Activated CD4-positive, alpha-beta T cell treated with anti-CD3 and anti-CD28 coated beads for 36 hours (primary cell): ENCODE measurements around the gene DAB2IP. TPM values are rescaled to one million over a fixed set of nuclear protein-coding genes. Genes with fewer than 3 reads are reported as not detected.

ENCODE experiments used
- ATAC-seq: fragments of 200-7000 bp; cut with Tn5 transposase; one replicate; pipeline ENCODE4 v1.10.0; 2021; ENCODE audit warnings: mild to moderate bottlenecking, moderate library complexity
- CTCF ChIA-PET: fragments of 350-600 bp; sonication (Branson Sonifier 250); formaldehyde crosslinking; loops from one replicate; lab custom pipeline; 2021; ENCODE audit warnings: antibody characterized with exemption; lab: Charles Lee
- POLR2A ChIA-PET: fragments of 350-600 bp; sonication (Branson Sonifier 250); formaldehyde crosslinking; loops from one replicate; lab custom pipeline; 2021; ENCODE audit warnings: antibody characterized with exemption, inconsistent platforms; lab: Charles Lee
- DNase-seq: peaks from one replicate; pipeline ENCODE4 v3.0.0-alpha.2; 2020
- H3K27ac Mint-ChIP-seq: one replicate; pipeline ENCODE4 v1.8.0; 2021; ENCODE audit warnings: mixed read lengths
- H3K27me3 Mint-ChIP-seq: one replicate; pipeline ENCODE4 v1.8.0; 2021; ENCODE audit warnings: mixed read lengths
- H3K36me3 Mint-ChIP-seq: one replicate; pipeline ENCODE4 v1.8.0; 2021; ENCODE audit warnings: low read depth, mixed read lengths
- H3K4me1 Mint-ChIP-seq: one replicate; pipeline ENCODE4 v1.8.0; 2021; ENCODE audit warnings: mixed read lengths
- H3K4me3 Mint-ChIP-seq: one replicate; pipeline ENCODE4 v1.8.0; 2021; ENCODE audit warnings: mild to moderate bottlenecking, moderate library complexity, mixed read lengths
- H3K9me3 Mint-ChIP-seq: one replicate; pipeline ENCODE4 v1.8.0; 2021; ENCODE audit warnings: low read depth, mixed read lengths
- intact Hi-C, 2 experiments: fragments of 100-400 bp; cut with DNase I in 1 of 2; cut with micrococcal nuclease in 1 of 2; formaldehyde crosslinking; loops; one replicate each; pipeline versions ENCODE4 v1.14.2 to v1.15.1; 2022 to 2024; cut with DNase I, micrococcal nuclease
- total RNA-seq, 2 experiments: library from RNA; stranded (reverse); gene quantifications; one replicate each; pipeline ENCODE4 v1.2.3, GENCODE V29; 2021

The DAB2IP gene
- total RNA-seq, 2 experiments from 2014 or later = 0.02 to 0.28 TPM

DNA sequence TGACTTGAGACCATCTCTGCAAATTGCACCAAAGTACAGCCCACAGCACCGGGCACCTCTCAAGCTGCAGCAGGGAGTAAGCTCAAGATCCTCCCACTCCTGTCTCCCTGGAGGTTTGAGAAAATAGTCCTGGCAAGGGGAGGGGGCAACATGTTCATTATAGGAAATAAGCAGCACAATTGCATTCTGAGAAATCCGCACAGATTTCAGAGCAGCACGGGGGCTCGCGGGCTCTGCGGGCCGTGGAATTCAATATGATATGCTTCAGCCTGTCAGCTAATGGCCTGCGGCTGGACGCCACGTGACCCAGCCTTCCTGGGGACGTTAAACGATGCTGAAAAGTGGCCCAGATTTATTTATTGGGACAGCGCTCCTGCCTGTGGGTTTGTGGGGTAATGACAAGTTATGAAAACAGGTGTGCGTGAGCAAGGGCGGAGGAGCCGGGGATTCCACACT, 156.4 kb downstream of the DAB2IP start:
- ChIA-PET CTCF (no interaction called here), POLR2A (no interaction called here)
- no peak overlapping the region for H3K4me3 Mint-ChIP-seq
- intact Hi-C loops = no loop called here
- ATAC-seq (no peak), DNase-seq (no peak)
- no peaks in the 10 kb centered on the region for H3K36me3 Mint-ChIP-seq
- no peaks in the 10 kb centered on the region for H3K4me1 Mint-ChIP-seq
- H3K27ac Mint-ChIP-seq = no peak overlapping the region
- peaks cover 3% of the 10 kb centered on the region for H3K27me3 Mint-ChIP-seq
- peaks cover 9% of the 10 kb centered on the region for H3K9me3 Mint-ChIP-seq

DNA sequence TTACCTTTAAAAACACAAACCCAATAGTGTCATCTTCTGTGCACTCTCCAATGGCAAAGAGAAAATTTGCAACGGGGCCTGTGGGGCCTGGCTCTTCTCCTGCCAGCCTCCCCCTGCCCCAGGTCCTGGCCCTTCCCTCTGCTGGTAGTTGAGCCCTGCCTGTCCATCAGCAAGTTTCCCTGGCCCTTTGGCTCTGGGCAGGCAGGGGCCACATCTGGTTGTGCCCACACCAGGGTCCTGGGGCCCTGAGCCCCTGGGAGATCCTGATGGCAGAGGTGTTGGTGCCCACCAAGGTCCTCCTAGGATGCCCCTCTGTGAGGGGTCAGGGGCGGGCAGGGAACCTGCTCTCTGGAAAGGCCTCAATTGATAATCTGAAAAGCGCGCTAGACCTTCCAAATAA, 157.3 kb downstream of the DAB2IP start:
- CTCF ChIA-PET = no interaction called here
- H3K27ac Mint-ChIP-seq = no peak overlapping the region
- H3K36me3 Mint-ChIP-seq = no peaks in the 10 kb centered on the region
- H3K4me3 Mint-ChIP-seq = no peak overlapping the region
- no peaks in the 10 kb centered on the region for H3K4me1 Mint-ChIP-seq
- intact Hi-C loops = no loop called here
- ATAC-seq = no peak
- peaks cover 9% of the 10 kb centered on the region for H3K9me3 Mint-ChIP-seq
- peaks cover 3% of the 10 kb centered on the region for H3K27me3 Mint-ChIP-seq
- DNase-seq = no peak
- POLR2A ChIA-PET = no interaction called here

DNA sequence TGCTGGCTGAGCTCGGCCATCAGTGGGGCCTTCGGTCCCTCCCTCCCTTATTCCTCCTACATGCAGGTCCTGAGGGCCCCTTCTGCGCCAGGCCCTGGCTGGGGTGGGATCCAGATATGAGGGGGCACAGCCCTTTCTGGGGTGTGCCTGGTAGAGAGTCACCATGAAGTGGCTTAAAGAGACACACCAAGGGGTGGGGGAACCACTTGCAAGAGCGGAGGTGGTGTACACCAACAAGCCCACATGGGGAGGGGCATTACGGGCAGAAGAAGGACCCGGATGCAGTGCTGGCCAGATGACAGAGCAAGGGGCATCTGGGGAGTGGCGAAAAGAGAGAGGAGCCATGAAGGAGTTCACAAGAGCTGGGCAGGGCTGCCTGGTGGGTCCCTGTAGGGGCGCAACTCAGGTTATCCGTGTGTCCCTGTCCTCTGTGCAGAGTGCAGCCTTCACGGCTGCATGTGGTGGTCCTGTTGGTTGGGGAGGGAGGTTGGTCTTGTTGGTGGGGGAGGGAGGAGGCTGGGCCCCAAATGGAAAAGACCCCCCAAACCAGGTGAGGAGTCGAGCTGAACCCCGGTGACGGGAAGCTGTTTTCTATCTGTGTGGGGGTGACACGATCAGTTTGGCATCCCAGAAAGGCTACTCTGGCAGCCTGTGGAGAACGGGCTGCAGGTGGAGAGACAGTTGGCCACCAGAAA, 158.1 kb downstream of the DAB2IP start:
- H3K27ac Mint-ChIP-seq = no peak overlapping the region
- DNase-seq = no peak
- ChIA-PET POLR2A (no interaction called here), CTCF (no interaction called here)
- H3K36me3 Mint-ChIP-seq = no peaks in the 10 kb centered on the region
- peaks cover 4% of the 10 kb centered on the region for H3K9me3 Mint-ChIP-seq
- H3K4me3 Mint-ChIP-seq = no peak overlapping the region
- ATAC-seq = no peak
- intact Hi-C loops = no loop called here
- H3K4me1 Mint-ChIP-seq = no peaks in the 10 kb centered on the region
- H3K27me3 Mint-ChIP-seq = no peaks in the 10 kb centered on the region

DNA sequence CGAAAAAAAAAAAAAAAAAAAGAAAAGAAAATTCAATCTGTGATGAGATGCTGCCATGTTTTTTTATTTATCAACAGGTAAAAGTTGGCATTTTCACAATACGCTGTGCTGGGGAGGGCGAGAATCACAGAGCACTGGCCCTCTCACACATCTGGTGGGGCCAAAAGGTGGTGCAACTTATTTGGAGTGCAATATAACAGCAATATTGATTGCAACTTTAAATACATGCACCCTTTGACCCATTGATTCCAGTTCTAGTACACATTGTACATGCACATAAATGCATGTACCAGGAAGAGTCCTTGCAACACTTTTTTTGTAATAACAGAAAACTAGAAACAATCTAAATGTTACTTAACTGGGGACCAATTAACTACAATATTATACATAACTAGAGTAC, 159.1 kb downstream of the DAB2IP start:
- no peaks in the 10 kb centered on the region for H3K27me3 Mint-ChIP-seq
- H3K4me3 Mint-ChIP-seq = no peak overlapping the region
- POLR2A ChIA-PET = no interaction called here
- ATAC-seq (no peak), DNase-seq (no peak)
- H3K36me3 Mint-ChIP-seq = no peaks in the 10 kb centered on the region
- intact Hi-C loops = no loop called here
- H3K9me3 Mint-ChIP-seq = no peaks in the 10 kb centered on the region
- H3K4me1 Mint-ChIP-seq = no peaks in the 10 kb centered on the region
- no peak overlapping the region for H3K27ac Mint-ChIP-seq
- CTCF ChIA-PET = no interaction called here

DNA sequence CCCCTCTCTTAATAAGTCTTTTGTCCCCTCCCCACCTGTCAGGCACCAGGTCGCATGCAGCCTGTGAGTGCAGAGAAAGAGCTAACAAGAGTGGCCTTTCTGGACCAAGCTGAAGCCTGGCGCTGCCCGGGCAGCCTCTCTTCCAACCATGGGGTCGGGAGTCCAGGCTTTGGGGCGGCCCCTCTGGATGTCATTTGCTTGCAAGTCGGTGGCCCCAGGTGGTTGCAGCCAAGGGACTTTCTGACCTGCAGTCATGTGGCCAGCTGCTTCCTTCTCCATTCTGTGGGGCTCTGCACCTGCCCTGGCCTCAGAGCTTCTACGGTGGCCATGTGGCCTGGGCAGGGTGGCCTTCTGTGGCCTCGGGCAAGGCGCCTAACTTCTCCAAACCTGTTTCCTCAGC, 159.7 kb downstream of the DAB2IP start:
- no peak overlapping the region for H3K27ac Mint-ChIP-seq
- DNase-seq = no peak
- ChIA-PET CTCF (interaction anchor here (0.9 kb wide), 1 partner anchor 273 kb away, joined by 3 read pairs; no protein-coding TSS in a partner anchor), POLR2A (no interaction called here)
- intact Hi-C loops = no loop called here
- H3K4me3 Mint-ChIP-seq = no peak overlapping the region
- no peaks in the 10 kb centered on the region for H3K4me1 Mint-ChIP-seq
- no peaks in the 10 kb centered on the region for H3K36me3 Mint-ChIP-seq
- H3K27me3 Mint-ChIP-seq = no peaks in the 10 kb centered on the region
- no peaks in the 10 kb centered on the region for H3K9me3 Mint-ChIP-seq
- no peak for ATAC-seq

DNA sequence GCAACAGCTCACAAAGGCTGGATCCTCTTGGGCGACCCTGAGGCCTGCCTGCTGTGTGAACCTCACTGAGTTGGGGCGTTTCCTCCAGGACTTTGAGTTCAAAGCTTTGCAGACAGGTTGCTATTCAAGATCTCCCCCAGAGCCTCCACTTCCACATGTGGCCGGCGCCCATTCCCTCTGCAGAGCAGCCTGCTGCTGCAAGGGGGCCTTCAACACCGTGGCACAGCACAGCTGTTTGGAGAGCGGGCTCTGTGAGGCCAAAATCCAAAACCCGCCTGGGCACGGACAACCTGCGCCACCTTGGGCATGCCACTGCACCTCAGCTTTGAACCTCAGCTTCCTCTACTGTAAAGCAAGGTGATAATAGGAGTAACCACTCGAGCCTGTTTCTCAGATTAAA, 160.3 kb downstream of the DAB2IP start:
- DNase-seq (no peak), ATAC-seq (no peak)
- CTCF ChIA-PET = interaction anchor here (0.6 to 0.9 kb wide), 2 partner anchors 272 to 532 kb away, joined by 3 read pairs; no protein-coding TSS in a partner anchor
- no peak overlapping the region for H3K4me3 Mint-ChIP-seq
- intact Hi-C loops = no loop called here
- H3K27me3 Mint-ChIP-seq = no peaks in the 10 kb centered on the region
- no peaks in the 10 kb centered on the region for H3K4me1 Mint-ChIP-seq
- POLR2A ChIA-PET = no interaction called here
- H3K27ac Mint-ChIP-seq = no peak overlapping the region
- no peaks in the 10 kb centered on the region for H3K36me3 Mint-ChIP-seq
- H3K9me3 Mint-ChIP-seq = no peaks in the 10 kb centered on the region

DNA sequence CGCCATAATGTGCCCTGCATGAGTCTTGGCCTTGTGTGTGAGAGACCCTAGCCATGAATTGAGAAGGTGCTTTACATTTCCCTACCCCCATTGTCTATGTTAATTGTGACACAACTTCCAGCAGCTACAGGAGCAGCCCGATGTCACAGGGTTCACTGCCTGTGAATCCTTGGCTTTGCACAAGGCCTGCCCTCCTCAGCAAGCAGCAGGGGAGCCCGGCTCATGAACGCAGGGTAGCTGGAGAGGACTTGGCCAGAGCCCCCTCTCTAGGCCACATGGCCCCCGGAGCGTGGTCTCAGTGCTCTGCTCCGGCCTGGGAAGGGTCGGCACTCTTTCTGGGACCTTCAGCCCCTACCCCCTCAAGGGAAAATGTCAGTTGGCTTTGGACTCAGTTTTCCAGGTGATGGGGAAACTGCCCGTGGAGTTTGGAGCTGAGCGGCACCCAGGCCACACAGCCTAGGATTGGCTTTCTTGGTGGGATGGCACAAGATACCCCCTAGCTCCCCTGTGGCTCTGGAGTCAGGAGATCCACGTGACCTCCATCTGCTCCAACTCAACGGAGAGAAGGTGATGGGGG, 160.8 kb downstream of the DAB2IP start:
- Mint-ChIP-seq H3K9me3 (no peaks in the 10 kb centered on the region), H3K27ac (no peak overlapping the region), H3K4me1 (no peaks in the 10 kb centered on the region), H3K36me3 (no peaks in the 10 kb centered on the region), H3K4me3 (no peak overlapping the region), H3K27me3 (no peaks in the 10 kb centered on the region)
- intact Hi-C loops = no loop called here
- ATAC-seq (no peak), DNase-seq (no peak)
- POLR2A ChIA-PET = no interaction called here
- CTCF ChIA-PET = interaction anchor here (0.6 kb wide), 1 partner anchor 532 kb away, joined by 3 read pairs; no protein-coding TSS in a partner anchor

DNA sequence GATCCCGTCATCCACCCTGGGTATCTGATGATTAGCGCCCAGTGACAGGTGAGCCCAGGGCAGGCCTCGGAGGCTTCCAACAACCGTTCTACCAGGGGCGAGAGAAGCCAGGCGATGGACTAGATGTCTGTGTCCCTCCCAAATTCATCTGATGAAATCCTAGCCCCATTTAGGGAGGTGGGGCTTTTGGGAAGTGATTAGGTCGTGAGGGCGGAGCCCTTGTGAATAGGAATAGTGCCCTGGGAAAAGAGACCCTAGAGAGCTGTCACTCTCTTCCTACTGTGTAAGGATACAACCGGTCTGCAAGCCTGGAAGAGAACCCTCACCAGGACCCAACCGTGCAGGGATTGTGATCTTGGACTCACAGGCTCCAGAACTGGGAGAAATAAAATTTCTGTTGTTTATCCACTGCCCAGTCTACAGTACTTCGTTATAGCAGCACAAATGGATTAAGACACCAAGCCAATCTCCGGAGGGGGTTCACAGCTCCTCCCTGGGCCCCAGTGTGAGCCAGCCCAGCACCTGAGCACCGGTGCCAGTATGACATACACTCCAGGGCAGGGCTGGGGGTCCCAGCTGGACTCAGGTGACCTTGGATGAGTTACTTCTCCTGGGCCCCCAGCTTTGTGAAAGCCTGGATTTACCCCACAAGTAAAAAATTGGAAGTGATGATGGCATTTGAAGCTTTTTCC, 162.2 kb downstream of the DAB2IP start:
- Mint-ChIP-seq H3K4me3 (no peak overlapping the region), H3K4me1 (no peaks in the 10 kb centered on the region), H3K27ac (no peak overlapping the region), H3K27me3 (no peaks in the 10 kb centered on the region), H3K36me3 (no peaks in the 10 kb centered on the region), H3K9me3 (no peaks in the 10 kb centered on the region)
- DNase-seq (no peak), ATAC-seq (no peak)
- POLR2A ChIA-PET = no interaction called here
- CTCF ChIA-PET = no interaction called here
- intact Hi-C loops = no loop called here

DNA sequence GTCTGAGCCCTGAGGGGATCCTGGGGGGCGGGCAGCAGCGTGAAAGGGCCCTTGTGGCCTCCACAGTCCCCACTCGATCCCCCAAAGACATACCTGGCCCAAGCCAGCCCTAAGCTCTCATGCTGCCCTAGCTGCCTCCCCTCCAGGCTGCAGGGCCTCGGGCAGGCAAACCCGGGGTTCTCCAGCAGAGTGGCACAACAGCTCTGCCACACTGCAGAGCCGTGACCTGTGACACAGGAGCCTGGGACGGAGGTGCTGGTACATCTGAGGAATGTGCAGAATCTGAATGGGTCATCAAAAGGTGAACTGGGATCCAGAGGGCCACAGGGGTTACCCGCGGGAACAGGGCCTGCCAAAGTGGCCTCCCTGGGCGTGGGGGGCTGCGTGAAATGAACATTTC, 163.2 kb downstream of the DAB2IP start:
- Mint-ChIP-seq H3K27ac (no peak overlapping the region), H3K4me1 (no peaks in the 10 kb centered on the region), H3K4me3 (no peak overlapping the region), H3K27me3 (no peaks in the 10 kb centered on the region), H3K36me3 (no peaks in the 10 kb centered on the region), H3K9me3 (no peaks in the 10 kb centered on the region)
- no peak for ATAC-seq
- CTCF ChIA-PET = interaction anchor here (0.7 kb wide), 1 partner anchor 312 kb away, joined by 3 read pairs; no protein-coding TSS in a partner anchor
- no peak for DNase-seq
- POLR2A ChIA-PET = no interaction called here
- intact Hi-C loops = no loop called here

DNA sequence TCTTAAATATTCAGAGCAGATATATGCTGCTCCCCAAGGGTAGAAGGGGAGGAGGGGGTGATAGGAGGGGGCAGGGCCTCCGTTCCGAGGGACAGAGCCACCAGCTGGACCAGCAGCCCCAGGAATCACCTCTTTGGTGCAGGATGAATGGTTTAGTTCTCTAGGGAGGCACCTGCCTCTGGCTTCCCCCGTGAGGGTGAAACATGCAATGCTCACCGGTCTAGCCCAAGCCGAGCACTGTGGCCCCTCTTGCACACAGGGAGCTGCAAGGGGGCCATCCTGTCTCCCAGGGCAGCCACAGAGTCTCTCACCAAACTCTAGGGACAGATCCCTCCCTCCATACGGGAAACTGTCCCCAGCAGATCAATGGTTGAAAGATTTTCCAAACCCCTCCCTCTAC, 163.7 kb downstream of the DAB2IP start:
- CTCF ChIA-PET = interaction anchor here (0.7 kb wide), 1 partner anchor 312 kb away, joined by 3 read pairs; no protein-coding TSS in a partner anchor
- DNase-seq (no peak), ATAC-seq (no peak)
- no peak overlapping the region for H3K4me3 Mint-ChIP-seq
- H3K9me3 Mint-ChIP-seq = no peaks in the 10 kb centered on the region
- no peaks in the 10 kb centered on the region for H3K27me3 Mint-ChIP-seq
- H3K27ac Mint-ChIP-seq = no peak overlapping the region
- H3K4me1 Mint-ChIP-seq = no peaks in the 10 kb centered on the region
- intact Hi-C loops = no loop called here
- no peaks in the 10 kb centered on the region for H3K36me3 Mint-ChIP-seq
- POLR2A ChIA-PET = interaction anchor here (0.6 kb wide), 1 partner anchor 1692 kb away, joined by 4 read pairs; no protein-coding TSS in a partner anchor

DNA sequence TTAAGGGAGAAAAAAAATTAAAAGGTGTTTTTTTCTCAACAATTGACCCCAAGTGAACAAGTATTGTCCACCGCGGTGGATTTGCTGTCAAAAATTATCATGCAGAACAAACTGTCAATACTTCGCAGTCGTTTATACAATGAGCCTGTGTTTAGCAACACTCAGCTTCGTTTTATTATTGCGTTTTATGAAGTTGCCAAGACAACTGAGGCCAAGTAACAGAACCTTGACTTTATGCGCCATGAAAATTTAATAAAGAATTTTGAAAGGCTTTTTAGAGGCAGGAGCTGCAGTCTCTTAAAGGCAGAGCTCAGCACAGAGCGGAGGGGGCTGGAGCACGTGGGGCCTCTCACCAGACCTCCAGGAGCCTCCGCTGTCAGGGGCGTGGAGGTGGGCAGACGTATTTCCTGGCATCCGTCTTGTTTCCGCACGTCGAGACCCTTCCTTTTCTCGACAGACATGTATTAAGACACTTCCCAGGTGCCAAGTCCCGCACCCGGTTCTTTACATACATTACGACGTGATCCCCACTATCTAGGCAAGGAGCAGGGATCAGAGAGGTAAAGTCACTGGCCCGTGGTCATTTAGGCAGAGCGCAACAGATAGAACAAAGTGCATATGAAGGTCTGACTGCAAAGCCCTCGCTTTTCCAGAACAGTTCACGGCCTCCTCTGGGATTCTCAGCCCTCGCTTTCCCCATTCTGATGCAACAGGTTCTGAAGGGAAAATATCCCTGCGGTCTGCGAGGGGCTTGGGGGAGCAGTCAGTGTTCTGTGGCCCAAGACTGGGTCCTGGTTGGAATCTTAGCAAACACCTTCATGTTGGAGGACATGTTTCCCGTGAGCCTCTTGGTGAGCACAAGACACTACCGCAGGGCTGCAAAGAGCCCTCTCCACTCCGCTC, 164.4 kb downstream of the DAB2IP start:
- no peaks in the 10 kb centered on the region for H3K36me3 Mint-ChIP-seq
- no peak overlapping the region for H3K27ac Mint-ChIP-seq
- no peaks in the 10 kb centered on the region for H3K27me3 Mint-ChIP-seq
- ChIA-PET CTCF (no interaction called here), POLR2A (interaction anchor here (0.6 kb wide), 1 partner anchor 1691 kb away, joined by 4 read pairs; no protein-coding TSS in a partner anchor)
- ATAC-seq (no peak), DNase-seq (no peak)
- H3K4me1 Mint-ChIP-seq = no peaks in the 10 kb centered on the region
- intact Hi-C loops = no loop called here
- H3K4me3 Mint-ChIP-seq = no peak overlapping the region
- H3K9me3 Mint-ChIP-seq = no peaks in the 10 kb centered on the region
